Hepatocyte (in vitro differentiated cells): ENCODE data around the gene TANGO6. TPM values are rescaled to one million over a fixed set of nuclear protein-coding genes. Genes with fewer than 3 reads are reported as not detected.
A peak's percentile ranks its signal among the peaks of the same experiment; 100 is the strongest.

Experiments used
- DNase-seq: peaks from one replicate; pipeline ENCODE4 v3.0.0-alpha.2; 2016; ENCODE audit warnings: low spot score
- H2AFZ ChIP-seq: fragments of 200-600 bp; sonication (generic); 2 replicates; pipeline ENCODE4 v1.6.0; 2016; ENCODE audit warnings: antibody characterized with exemption, mild to moderate bottlenecking
- H3K27ac ChIP-seq: fragments of 200-600 bp; sonication (generic); 2 replicates; pipeline ENCODE4 v1.5.1; 2016; ENCODE audit warnings: mild to moderate bottlenecking
- H3K27me3 ChIP-seq: fragments of 200-600 bp; sonication (generic); 2 replicates; pipeline ENCODE4 v1.6.1; 2016
- H3K36me3 ChIP-seq: fragments of 200-600 bp; sonication (generic); replicated peaks from 2 replicates; pipeline ENCODE4 v1.5.1; 2016; ENCODE audit warnings: low read depth; ENCODE audit not compliant: insufficient read depth
- H3K4me1 ChIP-seq: fragments of 200-600 bp; sonication (generic); 2 replicates; pipeline ENCODE4 v1.5.1; 2016; ENCODE audit warnings: mild to moderate bottlenecking, moderate library complexity; ENCODE audit not compliant: insufficient read depth
- H3K4me2 ChIP-seq: fragments of 200-600 bp; sonication (generic); 2 replicates; pipeline ENCODE4 v1.6.0; 2016
- H3K4me3 ChIP-seq: fragments of 200-600 bp; sonication (generic); 2 replicates; pipeline ENCODE4 v1.5.1; 2016; ENCODE audit warnings: mild to moderate bottlenecking
- H3K79me2 ChIP-seq: fragments of 200-600 bp; sonication (generic); 2 replicates; pipeline ENCODE4 v1.6.0; 2017; ENCODE audit warnings: mild to moderate bottlenecking
- H3K9me2 ChIP-seq: fragments of 200-600 bp; sonication (generic); replicated peaks from 2 replicates; pipeline ENCODE4 v1.6.0; 2017; ENCODE audit warnings: mild to moderate bottlenecking; ENCODE audit not compliant: insufficient read depth
- H3K9me3 ChIP-seq: fragments of 200-600 bp; sonication (generic); 2 replicates; pipeline ENCODE4 v1.5.1; 2016; ENCODE audit warnings: low read depth, mild to moderate bottlenecking
- H4K20me1 ChIP-seq: fragments of 200-600 bp; sonication (generic); 2 replicates; pipeline ENCODE4 v1.6.0; 2016; ENCODE audit warnings: mild to moderate bottlenecking; ENCODE audit not compliant: insufficient read depth, poor library complexity, severe bottlenecking
- EZH2 ChIP-seq: fragments of 200-600 bp; sonication (generic); IDR thresholded peaks from 2 replicates; pipeline ENCODE4 v1.6.1; 2016; ENCODE audit warnings: antibody characterized with exemption, mild to moderate bottlenecking, borderline replicate concordance
- EZH2phosphoT487 ChIP-seq: fragments of 200-600 bp; sonication (generic); IDR thresholded peaks from one replicate; pipeline ENCODE4 v1.6.1; 2018; ENCODE audit warnings: antibody characterized with exemption, mild to moderate bottlenecking, low read depth, moderate library complexity; ENCODE audit not compliant: unreplicated experiment, severe bottlenecking
- WGBS: methylation state at CpG from one replicate; pipeline ENCODE4 v1.1.6; 2016; ENCODE audit warnings: low lambda C conversion rate; ENCODE audit errors: missing lambda C conversion rate; 5-methylcytosine and 5-hydroxymethylcytosine counted together
- polyA plus RNA-seq: library from polyadenylated mRNA; unstranded; fragments of >200 nt; fragmentation: Nextera tagmentation; extraction: Ambion mirVana; gene quantifications from 2 replicates; pipeline ENCODE4 v1.2.1, GENCODE V29; 2016
- small RNA-seq: library from RNA; depleted of rRNA; stranded (forward); fragments of <200 nt; gene quantifications from one replicate; pipeline ENCODE3, GENCODE V24; 2014
- total RNA-seq: library from RNA; depleted of rRNA; stranded (reverse); fragments of >200 nt; gene quantifications from 2 replicates; pipeline ENCODE4 v1.2.3, GENCODE V29; 2014
- TF ChIP-seq, protein P1 (sequence below): fragments of 200-600 bp; sonication (generic); IDR thresholded peaks from 2 replicates; pipeline ENCODE4 v1.5.1; 2016; ENCODE audit warnings: antibody characterized with exemption, mild to moderate bottlenecking; ENCODE audit not compliant: poor library complexity

Gene TANGO6
- total and polyA plus RNA-seq, 2 experiments from 2014 or later = 4.8 to 6.5 TPM

DNA sequence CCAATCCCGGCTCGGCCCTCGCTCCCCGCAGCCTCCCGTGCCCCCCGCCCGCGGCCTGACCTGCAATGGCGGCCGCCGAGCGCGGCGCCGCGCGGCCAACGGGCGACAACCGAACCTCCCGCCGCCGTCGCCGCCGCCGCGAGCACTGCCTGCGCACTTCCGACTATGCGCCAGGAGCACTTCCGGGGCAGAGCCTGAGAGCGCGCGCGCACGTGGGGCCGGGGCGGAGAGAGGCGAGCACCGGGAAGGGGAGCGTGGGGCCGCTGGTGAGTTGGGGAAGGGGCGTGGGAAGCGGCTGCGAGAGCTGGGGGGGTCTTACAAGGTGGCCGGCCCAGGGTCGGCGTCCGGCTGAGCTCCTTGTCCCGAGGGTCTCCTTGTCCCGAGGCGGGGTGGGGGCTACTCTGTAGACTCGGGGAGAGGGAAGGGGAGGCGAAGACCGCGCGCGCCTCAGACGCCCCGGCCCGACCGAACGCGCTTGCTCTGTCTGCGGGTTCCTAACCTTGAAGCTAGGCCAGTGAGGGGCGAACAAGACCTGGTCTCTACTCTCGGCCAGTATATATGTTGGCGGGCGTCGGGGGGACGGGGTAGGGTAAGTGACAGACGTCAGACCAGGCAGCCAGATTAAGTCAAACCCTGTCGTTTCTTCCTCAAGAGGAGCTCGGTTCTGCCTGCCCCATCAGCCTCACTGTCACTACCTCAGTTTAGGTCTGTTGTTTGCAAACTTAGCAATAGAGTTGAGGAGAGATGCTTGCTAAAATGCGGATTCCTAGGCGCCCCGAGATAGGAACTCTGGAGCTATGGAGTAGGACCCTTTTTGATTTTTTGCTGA, 289.3 kb downstream of the TANGO6 start, which contains the start of the genes CHTF8 and UTP4:
Gene CHTF8 (minus strand): TSS at position 165 of the 829 bp plus-strand sequence. CDS start 11,130 bp downstream, outside the sequence.
Gene UTP4 (plus strand): TSS at position 226 of the 829 bp plus-strand sequence. CDS start 811 bp downstream, outside the sequence.
- no peaks in the 10 kb centered on the region for H3K27me3 ChIP-seq
- peak within 1 kb of the TSS; percentile 99 for H3K27ac ChIP-seq
- peak within 1 kb of the TSS; percentile 91 for H3K4me3 ChIP-seq
- no peaks in the 10 kb centered on the region for H3K9me3 ChIP-seq
- peaks cover 25% of the 10 kb centered on the region for H4K20me1 ChIP-seq
- 1% methylated on average over 29 of the region's 78 CpGs for WGBS
- peak; percentile 94 for DNase-seq
- H3K4me2 ChIP-seq = peak within 1 kb of the TSS; percentile 90
- peak within 1 kb of the TSS; percentile 89 for H2AFZ ChIP-seq
- H3K79me2 ChIP-seq = peaks cover 91% of the 10 kb centered on the region
- H3K36me3 ChIP-seq = no peaks in the 10 kb centered on the region
- TF ChIP-seq EZH2 (no peak), EZH2phosphoT487 (no peak)
- TF ChIP-seq, protein P1, sequence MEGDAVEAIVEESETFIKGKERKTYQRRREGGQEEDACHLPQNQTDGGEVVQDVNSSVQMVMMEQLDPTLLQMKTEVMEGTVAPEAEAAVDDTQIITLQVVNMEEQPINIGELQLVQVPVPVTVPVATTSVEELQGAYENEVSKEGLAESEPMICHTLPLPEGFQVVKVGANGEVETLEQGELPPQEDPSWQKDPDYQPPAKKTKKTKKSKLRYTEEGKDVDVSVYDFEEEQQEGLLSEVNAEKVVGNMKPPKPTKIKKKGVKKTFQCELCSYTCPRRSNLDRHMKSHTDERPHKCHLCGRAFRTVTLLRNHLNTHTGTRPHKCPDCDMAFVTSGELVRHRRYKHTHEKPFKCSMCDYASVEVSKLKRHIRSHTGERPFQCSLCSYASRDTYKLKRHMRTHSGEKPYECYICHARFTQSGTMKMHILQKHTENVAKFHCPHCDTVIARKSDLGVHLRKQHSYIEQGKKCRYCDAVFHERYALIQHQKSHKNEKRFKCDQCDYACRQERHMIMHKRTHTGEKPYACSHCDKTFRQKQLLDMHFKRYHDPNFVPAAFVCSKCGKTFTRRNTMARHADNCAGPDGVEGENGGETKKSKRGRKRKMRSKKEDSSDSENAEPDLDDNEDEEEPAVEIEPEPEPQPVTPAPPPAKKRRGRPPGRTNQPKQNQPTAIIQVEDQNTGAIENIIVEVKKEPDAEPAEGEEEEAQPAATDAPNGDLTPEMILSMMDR = no peak
- H3K4me1 ChIP-seq = peaks cover 9% of the 10 kb centered on the region
- H3K9me2 ChIP-seq = no peaks in the 10 kb centered on the region

DNA sequence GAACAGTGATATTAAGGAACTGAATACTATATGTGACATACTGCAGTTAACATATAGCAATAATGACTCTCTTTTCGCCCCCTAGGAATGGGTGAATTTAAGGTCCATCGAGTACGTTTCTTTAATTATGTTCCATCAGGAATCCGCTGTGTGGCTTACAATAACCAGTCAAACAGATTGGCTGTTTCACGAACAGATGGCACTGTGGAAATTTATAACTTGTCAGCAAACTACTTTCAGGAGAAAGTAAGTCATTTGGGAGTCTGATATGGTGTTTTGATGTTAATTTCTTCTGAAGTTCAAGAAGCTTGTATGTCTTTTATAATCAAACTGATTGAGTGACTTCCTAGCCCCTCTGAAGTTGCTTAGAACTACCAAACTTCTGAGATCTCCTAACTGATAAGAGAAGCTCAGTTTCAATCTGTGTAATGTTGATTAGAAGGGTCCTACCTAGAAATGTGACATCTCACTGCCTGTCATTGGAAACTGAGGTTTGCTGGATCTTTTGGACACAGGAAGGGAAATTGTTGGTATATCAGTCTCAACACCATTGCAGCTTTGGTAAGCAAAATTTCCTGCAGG, 290.1 kb downstream of the TANGO6 start:
- WGBS = 46% methylated on average over 5 of the region's 5 CpGs
- TF ChIP-seq, protein P1 = no peak
- DNase-seq = no peak

More for the DNA sequence above, 290.1 kb downstream of the TANGO6 start:
- Histone ChIP-seq H3K9me3 (no peaks in the 10 kb centered on the region), H2AFZ (no peak overlapping the region), H3K27me3 (no peaks in the 10 kb centered on the region), H3K79me2 (peaks cover 91% of the 10 kb centered on the region), H3K4me2 (peak overlapping the region; percentile 90), H4K20me1 (peaks cover 19% of the 10 kb centered on the region), H3K4me3 (peak overlapping the region; percentile 74), H3K36me3 (no peaks in the 10 kb centered on the region), H3K9me2 (no peaks in the 10 kb centered on the region), H3K4me1 (peaks cover 9% of the 10 kb centered on the region), H3K27ac (no peak overlapping the region)

Small RNAs within 50 kb of the gene (small RNA-seq; reads per million reads assigned to genes)
- gene RF00019 (not detected), gene RF00066 (not detected), gene RNU6-898P (not detected)

Other genes starting within 250 kb of the TANGO6 start
- 73.2 and 77.6 TPM in 2 replicates for gene CDH3, start 198.2 kb upstream of the TANGO6 start, total RNA-seq
- gene CDH3, start 198.2 kb upstream of the TANGO6 start, polyA plus RNA-seq = 62.4 and 77.4 TPM in 2 replicates
- gene CDH1, start 106.2 kb upstream of the TANGO6 start, total RNA-seq = 190 and 193 TPM in 2 replicates
- 105 and 131 TPM in 2 replicates for gene CDH1, start 106.2 kb upstream of the TANGO6 start, polyA plus RNA-seq